ENCODE results near the gene NUBP1. TPM values are rescaled to one million over a fixed set of nuclear protein-coding genes. Genes with fewer than 3 reads are reported as not detected.

The NUBP1 gene
- total RNA-seq, 1 experiment from 2014 or later, result 34.3 TPM

DNA sequence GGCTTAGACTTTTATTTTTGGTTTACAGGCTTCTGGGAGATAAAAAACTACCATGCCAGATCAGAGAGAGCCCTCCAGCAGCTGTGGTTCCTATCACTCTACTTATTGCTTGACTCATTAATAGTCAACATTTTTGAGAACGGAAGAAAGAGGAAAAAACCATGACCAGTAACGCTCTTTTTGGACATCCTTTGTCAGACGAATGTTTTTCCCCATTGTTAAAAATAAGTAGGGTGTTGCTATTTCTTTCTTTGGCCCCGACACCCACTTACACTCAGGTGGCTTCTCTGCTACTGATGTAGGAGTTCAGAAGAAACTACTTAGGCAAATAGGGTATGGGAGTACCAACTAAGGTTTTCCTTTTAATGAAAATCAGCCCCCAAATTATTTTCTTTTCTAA, 47.4 kb downstream of the NUBP1 start:
- no peaks in the 10 kb centered on the region for H3K36me3 ChIP-seq (ENCODE audit: low read depth, low read length)
- intact Hi-C loops (cut with micrococcal nuclease), result no loop called here
- H3K9me2 ChIP-seq (replicated peaks; ENCODE audit: low read length), result no peaks in the 10 kb centered on the region
- no peak overlapping the region for H3K4me3 ChIP-seq (ENCODE audit: low read length)
- H3K4me1 ChIP-seq (ENCODE audit: insufficient read depth, low read length), result no peaks in the 10 kb centered on the region
- BruUV-seq (replicated peaks), result no TSS peak
- no peak overlapping the region for H3K9ac ChIP-seq (ENCODE audit: low read length)
- no peaks in the 10 kb centered on the region for H4K20me1 ChIP-seq (ENCODE audit: low read length)
- no peak overlapping the region for H3K4me2 ChIP-seq (ENCODE audit: low read length)
- ChIA-PET CTCF (no interaction called here), POLR2A (ENCODE audit: unreplicated experiment) (no interaction called here)
- no peaks in the 10 kb centered on the region for H3K79me2 ChIP-seq (ENCODE audit: low read length)
- no peak overlapping the region for H3K27ac ChIP-seq (ENCODE audit: low read length)
- TF ChIP-seq, protein P1, sequence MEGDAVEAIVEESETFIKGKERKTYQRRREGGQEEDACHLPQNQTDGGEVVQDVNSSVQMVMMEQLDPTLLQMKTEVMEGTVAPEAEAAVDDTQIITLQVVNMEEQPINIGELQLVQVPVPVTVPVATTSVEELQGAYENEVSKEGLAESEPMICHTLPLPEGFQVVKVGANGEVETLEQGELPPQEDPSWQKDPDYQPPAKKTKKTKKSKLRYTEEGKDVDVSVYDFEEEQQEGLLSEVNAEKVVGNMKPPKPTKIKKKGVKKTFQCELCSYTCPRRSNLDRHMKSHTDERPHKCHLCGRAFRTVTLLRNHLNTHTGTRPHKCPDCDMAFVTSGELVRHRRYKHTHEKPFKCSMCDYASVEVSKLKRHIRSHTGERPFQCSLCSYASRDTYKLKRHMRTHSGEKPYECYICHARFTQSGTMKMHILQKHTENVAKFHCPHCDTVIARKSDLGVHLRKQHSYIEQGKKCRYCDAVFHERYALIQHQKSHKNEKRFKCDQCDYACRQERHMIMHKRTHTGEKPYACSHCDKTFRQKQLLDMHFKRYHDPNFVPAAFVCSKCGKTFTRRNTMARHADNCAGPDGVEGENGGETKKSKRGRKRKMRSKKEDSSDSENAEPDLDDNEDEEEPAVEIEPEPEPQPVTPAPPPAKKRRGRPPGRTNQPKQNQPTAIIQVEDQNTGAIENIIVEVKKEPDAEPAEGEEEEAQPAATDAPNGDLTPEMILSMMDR (conservative IDR thresholded peaks at IDR 0.05; ENCODE audit: low read depth, low read length), result no peak
- no peaks in the 10 kb centered on the region for H3F3A ChIP-seq (ENCODE audit: low read length, unreplicated experiment)
- H3K9me3 ChIP-seq (ENCODE audit: low read length), result no peaks in the 10 kb centered on the region
- no peak for DNase-seq
- H3K27me3 ChIP-seq (ENCODE audit: low read length), result no peaks in the 10 kb centered on the region
- ATAC-seq, result no peak
- H2AFZ ChIP-seq (ENCODE audit: low read length), result no peak overlapping the region

DNA sequence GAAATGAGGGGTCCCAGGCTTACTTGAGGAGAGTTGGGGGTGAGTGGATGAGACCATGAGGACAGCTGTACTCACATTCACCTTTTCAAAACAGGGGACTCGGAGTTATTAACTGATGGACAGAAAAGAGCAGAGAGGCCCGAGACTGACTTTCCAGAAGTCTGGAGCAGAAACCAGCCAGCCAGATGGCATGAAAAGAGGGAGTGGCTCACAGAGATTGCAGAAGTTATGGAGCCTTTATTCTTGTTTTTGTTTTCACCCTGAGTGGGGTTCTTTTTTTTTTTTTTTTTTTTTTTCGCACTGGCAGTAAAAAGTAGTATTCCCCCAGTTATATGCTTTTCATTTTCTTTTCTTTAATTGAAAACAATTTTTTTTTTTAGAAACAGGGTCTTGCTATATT, 56.1 kb downstream of the NUBP1 start:
- TF ChIP-seq, protein P1 (conservative IDR thresholded peaks at IDR 0.05; ENCODE audit: low read depth, low read length), result no peak
- TF ChIP-seq EZH2 (IDR thresholded peaks at IDR 0.05; ENCODE audit: low read length, unreplicated experiment), result no peak
- TF ChIP-seq EZH2phosphoT487 (IDR thresholded peaks at IDR 0.05; ENCODE audit: borderline replicate concordance, low read length), result no peak
- H3K9me3 ChIP-seq (ENCODE audit: low read length), result no peaks in the 10 kb centered on the region
- no peaks in the 10 kb centered on the region for H3F3A ChIP-seq (ENCODE audit: low read length, unreplicated experiment)
- ChIA-PET CTCF (no interaction called here), POLR2A (ENCODE audit: unreplicated experiment) (no interaction called here)
- no peaks in the 10 kb centered on the region for H3K36me3 ChIP-seq (ENCODE audit: low read depth, low read length)
- no peaks in the 10 kb centered on the region for H4K20me1 ChIP-seq (ENCODE audit: low read length)
- H3K27ac ChIP-seq (ENCODE audit: low read length), result no peak overlapping the region
- intact Hi-C loops (cut with micrococcal nuclease), result no loop called here
- no peaks in the 10 kb centered on the region for H3K9me2 ChIP-seq (replicated peaks; ENCODE audit: low read length)
- no peak overlapping the region for H3K4me2 ChIP-seq (ENCODE audit: low read length)
- BruUV-seq (replicated peaks), result no TSS peak
- H3K79me2 ChIP-seq (ENCODE audit: low read length), result no peaks in the 10 kb centered on the region
- H3K4me1 ChIP-seq (ENCODE audit: insufficient read depth, low read length), result no peaks in the 10 kb centered on the region
- H3K9ac ChIP-seq (ENCODE audit: low read length), result no peak overlapping the region
- no peak for ATAC-seq
- H3K27me3 ChIP-seq (ENCODE audit: low read length), result no peaks in the 10 kb centered on the region
- DNase-seq, result no peak
- H3K4me3 ChIP-seq (ENCODE audit: low read length), result no peak overlapping the region
- no peak overlapping the region for H2AFZ ChIP-seq (ENCODE audit: low read length)

DNA sequence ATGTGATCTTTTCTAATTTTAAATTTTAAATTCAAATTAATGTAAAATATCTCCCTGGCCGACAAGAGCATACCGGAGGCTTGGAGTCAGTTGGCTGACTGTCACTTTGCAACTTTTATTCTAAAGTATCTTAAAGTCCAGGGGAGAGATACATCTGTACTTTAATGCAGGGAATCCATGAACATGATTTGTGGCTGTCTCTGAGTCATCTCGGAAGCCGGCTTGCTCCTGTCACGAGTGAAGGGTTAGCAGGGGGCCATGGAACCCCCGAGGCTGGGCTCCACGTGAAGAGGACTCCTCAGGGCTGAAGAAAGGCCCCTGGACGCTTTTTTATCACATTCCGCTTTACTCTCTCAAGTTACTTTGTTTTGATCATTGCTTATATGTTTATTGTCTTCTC, 61.7 kb downstream of the NUBP1 start:
- H2AFZ ChIP-seq (ENCODE audit: low read length), result no peak overlapping the region
- no peaks in the 10 kb centered on the region for H4K20me1 ChIP-seq (ENCODE audit: low read length)
- H3K4me3 ChIP-seq (ENCODE audit: low read length), result no peak overlapping the region
- H3F3A ChIP-seq (ENCODE audit: low read length, unreplicated experiment), result no peaks in the 10 kb centered on the region
- no peak for DNase-seq
- POLR2A ChIA-PET (ENCODE audit: unreplicated experiment), result no interaction called here
- ATAC-seq, result no peak
- H3K27me3 ChIP-seq (ENCODE audit: low read length), result peaks cover 13% of the 10 kb centered on the region; the same call in 1 of the 2 replicates
- H3K27ac ChIP-seq (ENCODE audit: low read length), result no peak overlapping the region
- CTCF ChIA-PET, result no interaction called here
- H3K79me2 ChIP-seq (ENCODE audit: low read length), result no peaks in the 10 kb centered on the region
- intact Hi-C loops (cut with micrococcal nuclease), result no loop called here
- no peaks in the 10 kb centered on the region for H3K36me3 ChIP-seq (ENCODE audit: low read depth, low read length)
- no TSS peak for BruUV-seq (replicated peaks)
- no peak for TF ChIP-seq EZH2 (IDR thresholded peaks at IDR 0.05; ENCODE audit: low read length, unreplicated experiment)
- H3K4me1 ChIP-seq (ENCODE audit: insufficient read depth, low read length), result no peaks in the 10 kb centered on the region
- no peaks in the 10 kb centered on the region for H3K9me2 ChIP-seq (replicated peaks; ENCODE audit: low read length)
- no peak overlapping the region for H3K9ac ChIP-seq (ENCODE audit: low read length)
- H3K4me2 ChIP-seq (ENCODE audit: low read length), result no peak overlapping the region
- H3K9me3 ChIP-seq (ENCODE audit: low read length), result no peaks in the 10 kb centered on the region

All from PC-3 (cell line).